HG03039 (cell line): ENCODE results near the gene RGS14.
"Not testable (repeated sequence)": the region's sequence is repeated elsewhere in the genome, so short reads cannot be mapped to it uniquely, and the experiment has no call there.

Experiments
- ATAC-seq: cut with Tn5 transposase; IDR thresholded peaks from one replicate; pipeline ENCODE4 v1.9.1; 2021; ENCODE audit warnings: mild to moderate bottlenecking, moderate library complexity; ENCODE audit not compliant: unreplicated experiment

RGS14 gene

GRCh38 chr5:177399997-177400868, 42.5 kb downstream of the RGS14 start, which contains the start of gene PFN3:
Gene PFN3, minus strand, starts transcription at chr5:177400661. Its CDS starts 85 bp downstream, at chr5:177400576.
- ATAC-seq, result no peak

DNA sequence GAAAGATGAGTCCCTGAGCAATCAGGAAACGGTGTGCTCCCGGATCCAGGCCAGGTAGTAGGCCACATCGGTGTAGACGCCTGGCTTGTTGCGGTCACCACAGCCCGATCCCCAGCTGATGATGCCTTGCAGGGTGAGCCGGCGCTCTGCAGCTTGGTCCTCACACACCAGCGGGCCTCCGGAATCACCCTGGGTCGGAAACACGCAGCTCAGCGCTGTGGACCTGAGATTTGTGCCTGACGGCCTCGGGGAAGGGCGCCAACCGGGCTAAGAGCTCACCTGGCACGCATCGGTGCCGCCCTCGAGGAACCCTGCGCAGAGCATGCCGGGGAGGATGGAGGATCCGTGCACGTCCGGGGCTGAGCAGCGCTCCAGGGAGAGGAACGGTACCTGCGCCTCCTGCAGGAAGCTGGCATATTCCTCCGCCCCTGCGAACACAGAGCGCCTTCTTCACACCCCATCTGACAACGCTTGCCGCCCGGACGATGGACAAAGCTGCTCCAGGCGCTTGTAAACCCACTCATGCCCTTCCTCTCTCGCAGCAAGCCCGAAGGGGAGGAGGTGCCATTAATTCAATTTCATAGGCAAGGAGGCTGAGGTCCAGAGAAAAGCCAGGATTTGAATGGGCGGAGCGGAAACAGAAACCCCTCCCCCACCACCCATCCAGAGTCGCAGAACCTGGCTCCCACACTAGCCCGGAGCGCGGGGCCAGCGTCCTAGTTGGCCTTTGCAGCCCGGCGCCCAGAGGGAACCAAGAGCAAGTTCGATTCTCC, 44.7 kb downstream of the RGS14 start:
- no peak for ATAC-seq

GRCh38 chr5:177403102-177403791, 45.5 kb downstream of the RGS14 start:
- no peak for ATAC-seq

GRCh38 chr5:177403792-177404640, 46.3 kb downstream of the RGS14 start:
- peak; percentile 69 for ATAC-seq

- ATAC-seq, result no peak
Observed at GRCh38 chr5:177404641-177405179, 47.0 kb downstream of the RGS14 start.

- ATAC-seq, result no peak
Observed at GRCh38 chr5:177405312-177405711, 47.6 kb downstream of the RGS14 start.

GRCh38 chr5:177405805-177406204, 48.1 kb downstream of the RGS14 start:
- ATAC-seq, result no peak

DNA sequence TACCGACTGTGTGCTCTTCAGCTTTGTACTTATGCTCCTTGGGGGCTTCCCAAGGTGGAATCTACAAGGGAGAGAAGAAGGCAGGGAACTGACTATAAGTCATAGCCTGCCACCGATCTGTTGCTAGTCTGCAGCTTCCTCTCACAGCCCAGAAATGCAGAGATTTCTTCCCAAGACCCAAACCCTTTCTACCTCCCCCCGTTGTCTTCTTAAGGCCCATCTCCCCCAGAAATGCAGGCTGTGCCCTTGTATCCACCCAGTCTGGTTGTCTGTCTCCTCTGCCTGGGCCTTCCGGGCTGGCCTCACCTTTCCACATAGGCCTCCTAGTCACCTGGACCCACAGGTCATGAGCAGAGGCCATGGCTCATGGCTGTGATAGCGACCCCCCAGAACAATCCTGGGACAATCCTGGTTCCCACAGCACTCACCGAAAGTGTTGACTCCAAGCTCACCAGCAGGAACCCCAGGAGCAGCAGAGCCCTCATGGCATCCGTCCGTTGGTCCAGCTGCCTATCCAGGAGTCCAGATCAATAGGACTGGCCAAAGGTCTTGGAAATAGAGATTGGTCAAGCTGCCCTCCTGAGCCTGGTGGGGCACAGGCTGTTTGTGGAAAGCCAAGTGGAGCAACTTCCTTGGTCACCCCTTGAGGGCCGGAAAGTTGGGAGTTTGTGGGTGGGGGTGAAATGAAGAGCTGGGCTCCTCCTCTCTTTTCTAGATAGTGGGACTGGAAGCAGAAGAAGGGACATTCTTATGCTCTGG, 51.5 kb downstream of the RGS14 start, which contains the start of gene F12:
Gene F12 (minus strand): TSS at position 522 of the 759 bp plus-strand sequence. CDS start 37 bp downstream, at position 485.
- ATAC-seq, result no peak

GRCh38 chr5:177410575-177410974, 52.9 kb downstream of the RGS14 start:
- no peak for ATAC-seq

GRCh38 chr5:177412603-177413233, 55.0 kb downstream of the RGS14 start:
- ATAC-seq, result peak; percentile 60

DNA sequence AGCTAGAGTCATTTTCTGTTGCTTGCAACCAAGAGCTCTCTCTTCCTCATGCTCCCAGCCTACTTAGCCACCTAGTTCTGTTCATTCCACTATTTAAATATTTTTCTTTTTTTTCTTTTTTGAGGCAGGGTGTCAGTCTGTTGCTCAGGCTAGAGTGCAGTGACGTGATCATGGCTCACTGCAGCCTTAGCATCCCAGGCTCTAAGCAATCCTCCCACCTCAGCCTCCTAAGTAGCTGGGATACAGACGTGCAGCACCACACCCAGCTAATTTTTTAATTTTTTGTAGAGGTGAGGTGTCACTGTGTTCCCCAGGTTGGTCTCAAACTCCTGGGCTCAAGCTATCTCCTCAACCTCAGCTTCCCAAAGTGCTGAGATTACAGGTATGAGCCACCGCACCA, 56.8 kb downstream of the RGS14 start:
- no peak for ATAC-seq

GRCh38 chr5:177417081-177417480, 59.4 kb downstream of the RGS14 start:
- ATAC-seq, result not testable (repeated sequence)

DNA sequence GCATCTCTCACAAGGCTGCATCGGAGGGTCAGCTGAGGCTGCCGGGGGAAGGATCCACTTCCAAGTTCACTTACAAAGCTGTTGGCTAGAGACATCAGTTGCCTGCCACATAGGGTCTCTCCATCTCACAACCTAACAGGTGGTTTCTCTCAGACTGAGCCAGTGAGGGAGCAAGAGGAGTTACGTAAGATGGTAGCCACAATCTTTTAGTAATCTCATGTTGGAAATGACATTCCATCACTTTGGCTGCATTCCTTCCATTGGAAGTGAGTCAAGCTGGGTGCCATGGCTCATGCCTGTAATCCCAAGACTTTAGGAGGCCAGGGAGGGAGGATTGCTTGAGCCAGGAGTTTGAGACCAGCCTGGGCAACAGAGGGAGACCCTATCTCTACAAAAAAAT, 61.3 kb downstream of the RGS14 start:
- ATAC-seq, result no peak

DNA sequence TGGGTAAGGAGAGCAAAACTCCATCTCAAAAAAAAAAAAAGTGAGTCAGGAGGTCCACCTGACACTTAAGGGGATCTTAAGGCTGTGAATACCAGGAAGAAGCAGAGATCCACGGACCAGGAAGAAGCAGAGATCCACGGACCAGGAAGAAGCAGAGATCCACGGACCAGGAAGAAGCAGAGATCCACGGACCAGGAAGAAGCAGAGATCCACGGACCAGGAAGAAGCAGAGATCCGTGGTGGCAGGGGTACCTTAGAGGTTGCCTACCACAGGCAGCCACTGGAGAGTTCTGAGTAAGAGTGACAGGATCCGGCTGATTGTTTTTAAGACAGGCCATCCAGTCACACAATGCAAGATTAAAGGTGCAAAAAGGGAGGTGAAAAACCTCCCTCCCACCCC, 62.7 kb downstream of the RGS14 start:
- ATAC-seq, result not testable (repeated sequence)

GRCh38 chr5:177421062-177421798, 63.5 kb downstream of the RGS14 start:
- no peak for ATAC-seq
